ENCODE results near the gene RNF214. TPM values are rescaled to one million over a fixed set of nuclear protein-coding genes. Genes with fewer than 3 reads are reported as not detected.

The RNF214 gene
- total and polyA plus RNA-seq, 8 donors, result 21.5 to 37.1 (median 30.9) TPM

GRCh38 chr11:117210620-117211019 lies 21.9 kb upstream of the RNF214 start:
- ATAC-seq, result no peak
- Histone ChIP-seq H3K36me3 (peaks cover 0 to 54% of the 10 kb centered on the region in 2 donors), H3K4me1 (no peaks in the 10 kb centered on the region), H3K27ac (no peak overlapping the region), H3K4me3 (no peak overlapping the region), H3K27me3 (no peaks in the 10 kb centered on the region), H3K9me3 (no peaks in the 10 kb centered on the region)
- no peak for DNase-seq
- intact Hi-C loops (cut with DNase I), result no loop called here
- no peak for TF ChIP-seq CTCF (IDR thresholded peaks at IDR 0.05)

DNA sequence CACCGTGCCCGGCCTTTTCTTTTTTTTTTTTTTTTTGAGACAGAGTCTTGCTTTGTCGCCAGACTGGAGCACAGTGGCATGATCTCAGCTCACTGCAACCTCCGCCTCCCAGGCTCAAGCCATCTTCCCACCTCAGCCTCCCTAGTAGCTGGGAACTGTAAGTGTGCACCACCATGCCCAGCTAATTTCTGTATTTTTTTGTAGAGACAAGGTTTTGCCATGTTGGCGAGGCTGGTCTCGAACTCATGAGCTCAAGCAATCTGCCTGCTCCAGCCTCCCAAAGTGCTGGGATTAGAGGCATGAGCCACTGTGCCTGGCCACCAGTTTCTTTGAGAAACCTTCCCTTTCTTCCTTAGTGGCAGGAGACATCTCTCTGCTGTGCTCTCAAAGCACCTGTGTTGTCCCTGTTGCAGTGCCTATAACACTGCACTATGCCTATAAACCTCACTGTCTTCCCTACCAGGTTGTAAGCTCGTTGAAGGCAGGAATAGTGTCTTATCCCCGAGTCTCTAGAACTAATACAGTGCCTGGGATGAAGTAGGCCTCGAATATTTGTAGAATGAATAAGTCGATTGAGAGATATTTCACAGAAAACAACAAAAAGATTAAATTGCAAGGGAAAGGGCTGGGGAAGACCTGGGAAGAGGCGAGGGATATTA lies 19.6 kb upstream of the RNF214 start:
- no peaks in the 10 kb centered on the region for H3K27me3 ChIP-seq
- no peak overlapping the region for H3K4me3 ChIP-seq
- peaks cover 0 to 72% of the 10 kb centered on the region in 2 donors for H3K36me3 ChIP-seq
- TF ChIP-seq CTCF (IDR thresholded peaks at IDR 0.05), result no peak
- ATAC-seq, result no peak
- no peak overlapping the region for H3K27ac ChIP-seq
- no peaks in the 10 kb centered on the region for H3K9me3 ChIP-seq
- DNase-seq, result no peak
- intact Hi-C loops (cut with DNase I), result no loop called here
- H3K4me1 ChIP-seq, result no peaks in the 10 kb centered on the region

DNA sequence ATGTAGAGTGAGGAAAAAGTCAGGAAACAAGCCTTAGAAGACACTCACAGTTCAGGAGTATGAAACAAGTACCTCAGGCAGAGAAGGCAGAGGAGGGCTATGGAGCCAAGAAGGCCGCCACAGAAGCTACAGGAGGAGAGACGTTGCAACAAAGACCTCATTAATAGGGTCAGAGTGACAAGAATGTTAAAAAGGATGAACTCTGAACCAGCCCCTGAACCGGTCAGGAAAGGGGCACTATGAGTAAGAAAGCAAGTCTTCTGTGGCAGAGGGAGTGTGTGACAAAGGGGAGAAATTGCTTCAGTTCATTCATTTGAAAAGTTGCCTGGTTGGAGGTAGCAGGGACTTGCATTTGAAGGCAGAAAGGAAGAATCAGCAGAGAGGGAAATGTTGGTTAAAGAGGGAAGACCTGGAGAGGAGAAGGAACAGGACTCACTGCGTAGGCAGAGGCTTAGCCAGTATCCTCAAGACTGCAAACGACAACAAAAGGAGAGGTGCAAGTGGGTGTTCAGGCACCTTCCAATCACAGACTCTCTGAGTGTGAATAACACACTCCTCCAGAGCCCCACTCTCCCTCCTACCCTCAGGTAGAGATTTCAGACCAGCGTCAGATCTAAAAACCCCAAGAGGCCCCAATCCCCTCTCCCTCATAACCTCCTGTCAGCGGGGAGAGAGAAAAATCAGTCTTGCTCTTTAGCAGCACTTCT lies 17.9 kb upstream of the RNF214 start:
- Histone ChIP-seq H3K9me3 (no peaks in the 10 kb centered on the region), H3K27me3 (no peaks in the 10 kb centered on the region), H3K4me3 (no peak overlapping the region), H3K36me3 (peaks cover 0 to 88% of the 10 kb centered on the region in 2 donors), H3K4me1 (no peaks in the 10 kb centered on the region), H3K27ac (no peak overlapping the region)
- no peak for TF ChIP-seq CTCF (IDR thresholded peaks at IDR 0.05)
- no peak for ATAC-seq
- intact Hi-C loops (cut with DNase I), result no loop called here
- no peak for DNase-seq

- peaks cover 12 to 20% of the 10 kb centered on the region in 2 donors for H3K4me1 ChIP-seq
- peaks cover 0 to 96% of the 10 kb centered on the region in 2 donors for H3K36me3 ChIP-seq
- no peak for TF ChIP-seq CTCF (IDR thresholded peaks at IDR 0.05)
- H3K27me3 ChIP-seq, result no peaks in the 10 kb centered on the region
- DNase-seq, result no peak
- intact Hi-C loops (cut with DNase I), result no loop called here
- no peak for ATAC-seq
- no peak overlapping the region for H3K27ac ChIP-seq
- H3K4me3 ChIP-seq, result no peak overlapping the region
- H3K9me3 ChIP-seq, result no peaks in the 10 kb centered on the region
These were observed 15.1 kb upstream of the RNF214 start for GRCh38 chr11:117217141-117218084.

Data from left lung (tissue), 10 donors.